SK-N-SH (cell line): ENCODE measurements around the gene NADK. TPM values are rescaled to one million over a fixed set of nuclear protein-coding genes. Genes with fewer than 3 reads are reported as not detected.

Experiments used
- CTCF ChIA-PET: fragments of 300-600, 350-600 bp; formaldehyde crosslinking; extraction: SDS; loops from one replicate; lab custom pipeline; 2021; lab: Yijun Ruan, JAX
- POLR2A ChIA-PET: fragments of 350-600 bp; sonication (Branson Sonifier 250); formaldehyde crosslinking; extraction: SDS; loops from one replicate; lab custom pipeline; 2020; ENCODE audit warnings: antibody characterized with exemption, inconsistent platforms; lab: Yijun Ruan, JAX
- DNase-seq: peaks from one replicate; pipeline ENCODE4 v3.0.0; 2012
- H2AFZ ChIP-seq: fragments of 200-600 bp; sonication (generic); 2 replicates; pipeline ENCODE4 v1.8.1; 2016; ENCODE audit warnings: antibody characterized with exemption, mild to moderate bottlenecking, low read depth
- H3F3A ChIP-seq: fragments of 200-600 bp; sonication (generic); replicated peaks from 2 replicates; pipeline ENCODE3; 2016; ENCODE audit warnings: antibody characterized with exemption, mild to moderate bottlenecking; ENCODE audit not compliant: insufficient read depth
- H3K27ac ChIP-seq, 2 experiments: fragments of 200-500 bp in 1 of 2; fragments of 200-600 bp in 1 of 2; sonication (Bioruptor generic) in 1 of 2; sonication (generic), shearing (Covaris generic) in 1 of 2; 2 replicates each; pipeline versions ENCODE4 v1.5.1 to v1.6.1; 2014 to 2016; ENCODE audit warnings: low read depth in 2 of 2, inconsistent platforms in 1 of 2, low read length in 1 of 2, mild to moderate bottlenecking in 1 of 2, mixed read lengths in 1 of 2
- H3K27me3 ChIP-seq: fragments of 200-600 bp; sonication (generic), shearing (Covaris generic); 2 replicates; pipeline ENCODE4 v1.6.1; 2016; ENCODE audit warnings: mixed run types; ENCODE audit not compliant: insufficient read depth
- H3K36me3 ChIP-seq, 2 experiments: fragments of 200-500 bp in 1 of 2; fragments of 200-600 bp in 1 of 2; sonication (Bioruptor generic) in 1 of 2; sonication (generic) in 1 of 2; replicated peaks in 1 of 2; 2 replicates each; pipeline versions ENCODE3 to v1.5.1; 2014 to 2016; ENCODE audit warnings: low read length in 1 of 2, mild to moderate bottlenecking in 1 of 2; ENCODE audit not compliant: insufficient read depth in 2 of 2, control insufficient read depth in 1 of 2
- H3K4me1 ChIP-seq, 2 experiments: fragments of 200-500 bp in 1 of 2; fragments of 200-600 bp in 1 of 2; sonication (Bioruptor generic) in 1 of 2; sonication (generic), shearing (Covaris generic) in 1 of 2; 2 replicates each; pipeline versions ENCODE4 v1.5.1 to v1.6.1; 2014 to 2016; ENCODE audit warnings: low read depth in 1 of 2, low read length in 1 of 2, mixed run types in 1 of 2; ENCODE audit not compliant: insufficient read depth in 2 of 2, control insufficient read depth in 1 of 2
- H3K4me2 ChIP-seq: fragments of 200-600 bp; sonication (generic), shearing (Covaris generic); 2 replicates; pipeline ENCODE4 v1.6.1; 2017; ENCODE audit warnings: mixed run types
- H3K4me3 ChIP-seq, 2 experiments: fragments of 200-500 bp in 1 of 2; fragments of 200-600 bp in 1 of 2; sonication (Bioruptor generic) in 1 of 2; sonication (generic), shearing (Covaris generic) in 1 of 2; 2 replicates each; pipeline versions ENCODE4 v1.5.1 to v1.8.1; 2014 to 2016; ENCODE audit warnings: low read depth in 2 of 2, inconsistent platforms in 1 of 2, low read length in 1 of 2, mild to moderate bottlenecking in 1 of 2, mixed read lengths in 1 of 2, moderate library complexity in 1 of 2
- H3K79me2 ChIP-seq: fragments of 200-600 bp; sonication (generic); 2 replicates; pipeline ENCODE4 v1.8.1; 2017; ENCODE audit warnings: mild to moderate bottlenecking; ENCODE audit not compliant: insufficient read depth
- H3K9ac ChIP-seq: fragments of 200-600 bp; sonication (generic); 2 replicates; pipeline ENCODE4 v1.6.1; 2017; ENCODE audit warnings: mixed run types
- H3K9me2 ChIP-seq: fragments of 200-600 bp; sonication (generic); 2 replicates; pipeline ENCODE4 v1.6.1; 2017; ENCODE audit warnings: mixed run types
- H3K9me3 ChIP-seq: fragments of 200-600 bp; sonication (generic); 2 replicates; pipeline ENCODE4 v1.6.1; 2017; ENCODE audit warnings: mixed run types, mild to moderate bottlenecking, moderate library complexity
- H4K20me1 ChIP-seq: fragments of 200-600 bp; sonication (generic); 2 replicates; pipeline ENCODE4 v1.6.1; 2017; ENCODE audit warnings: mild to moderate bottlenecking, mixed run types; ENCODE audit not compliant: insufficient read depth
- EP300 ChIP-seq, 2 experiments: IDR thresholded peaks; 2 replicates each; pipeline versions ENCODE4 v1.4.0 to v1.6.1; 2012; ENCODE audit warnings: borderline replicate concordance in 1 of 2, low read depth in 1 of 2, low read length in 1 of 2
- FOSL2 ChIP-seq: IDR thresholded peaks from 2 replicates; pipeline ENCODE4 v1.4.0; 2012; ENCODE audit warnings: low read depth, mild to moderate bottlenecking, moderate library complexity, borderline replicate concordance
- FOXJ3 ChIP-seq: sonication (generic); formaldehyde crosslinking; IDR thresholded peaks from 2 replicates; pipeline ENCODE4 v1.5.1; 2020; ENCODE audit warnings: mild to moderate bottlenecking, missing genetic modification reagents
- GABPA ChIP-seq: IDR thresholded peaks from 2 replicates; pipeline ENCODE4 v1.4.0; 2012; ENCODE audit warnings: low read depth, mild to moderate bottlenecking
- JUND ChIP-seq: IDR thresholded peaks from 2 replicates; pipeline ENCODE4 v1.4.0; 2012
- POLR2AphosphoS5 ChIP-seq: IDR thresholded peaks from 2 replicates; pipeline ENCODE4 v1.6.1; 2012; ENCODE audit warnings: low read depth, low read length
- RCOR1 ChIP-seq: fragments of 150-350 bp; IDR thresholded peaks from 2 replicates; pipeline ENCODE4 v1.6.1; 2017; ENCODE audit warnings: antibody characterized with exemption, low read length
- RFX5 ChIP-seq: IDR thresholded peaks from 2 replicates; pipeline ENCODE4 v1.6.1; 2012; ENCODE audit warnings: mild to moderate bottlenecking, improper control_type of control experiment, low read length
- TAF1 ChIP-seq: IDR thresholded peaks from 2 replicates; pipeline ENCODE4 v1.6.1; 2012; ENCODE audit warnings: low read depth, mild to moderate bottlenecking, low read length, moderate library complexity, borderline replicate concordance
- WGBS: methylation state at CpG from one replicate; pipeline ENCODE4 v1.1.6; 2017; ENCODE audit warnings: low lambda C conversion rate; 5-methylcytosine and 5-hydroxymethylcytosine counted together
- polyA plus RNA-seq, 3 experiments: library from polyadenylated mRNA; depleted of rRNA; stranded (reverse); fragments of >200 nt; gene quantifications; 2 replicates each; pipeline ENCODE4 v1.2.3, GENCODE V29; 2012
- TF ChIP-seq, protein P1 (sequence below): IDR thresholded peaks from 2 replicates; pipeline ENCODE4 v1.4.0; 2012; ENCODE audit warnings: low read depth
- TF ChIP-seq, protein P2 (sequence below): IDR thresholded peaks from 2 replicates; pipeline ENCODE4 v1.4.0; 2012; ENCODE audit warnings: low read depth, borderline replicate concordance
- TF ChIP-seq, protein P3 (sequence below): IDR thresholded peaks from 2 replicates; pipeline ENCODE4 v1.4.0; 2012; ENCODE audit warnings: low read depth, borderline replicate concordance
- TF ChIP-seq, protein P4 (sequence below): fragments of 150-350 bp; IDR thresholded peaks from 2 replicates; pipeline ENCODE4 v1.6.1; 2017; ENCODE audit warnings: antibody characterized with exemption, low read length, low read depth, borderline replicate concordance
- TF ChIP-seq, protein P5 (sequence below): IDR thresholded peaks from 2 replicates; pipeline ENCODE4 v1.6.1; 2012; ENCODE audit warnings: mild to moderate bottlenecking, low read depth, low read length, moderate library complexity

Gene NADK
- polyA plus RNA-seq, 1 of the 3 experiments (the other 2 are of a cell fraction): 70.4 TPM

- no peak overlapping the region for H3K27ac ChIP-seq
- ChIA-PET POLR2A (no interaction called here), CTCF (interaction anchor here (1.4 kb wide), 1 partner anchor 150 kb away, joined by 3 read pairs; no protein-coding TSS in a partner anchor)
- no peak overlapping the region for H2AFZ ChIP-seq
- no peaks in the 10 kb centered on the region for H3K27me3 ChIP-seq
- DNase-seq: no peak
- no peaks in the 10 kb centered on the region for H4K20me1 ChIP-seq
- no peak for TF ChIP-seq RCOR1
- TF ChIP-seq, protein P1, sequence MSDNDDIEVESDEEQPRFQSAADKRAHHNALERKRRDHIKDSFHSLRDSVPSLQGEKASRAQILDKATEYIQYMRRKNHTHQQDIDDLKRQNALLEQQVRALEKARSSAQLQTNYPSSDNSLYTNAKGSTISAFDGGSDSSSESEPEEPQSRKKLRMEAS: no peak
- TF ChIP-seq, protein P2, sequence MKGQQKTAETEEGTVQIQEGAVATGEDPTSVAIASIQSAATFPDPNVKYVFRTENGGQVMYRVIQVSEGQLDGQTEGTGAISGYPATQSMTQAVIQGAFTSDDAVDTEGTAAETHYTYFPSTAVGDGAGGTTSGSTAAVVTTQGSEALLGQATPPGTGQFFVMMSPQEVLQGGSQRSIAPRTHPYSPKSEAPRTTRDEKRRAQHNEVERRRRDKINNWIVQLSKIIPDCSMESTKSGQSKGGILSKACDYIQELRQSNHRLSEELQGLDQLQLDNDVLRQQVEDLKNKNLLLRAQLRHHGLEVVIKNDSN: no peak
- TF ChIP-seq, protein P3, sequence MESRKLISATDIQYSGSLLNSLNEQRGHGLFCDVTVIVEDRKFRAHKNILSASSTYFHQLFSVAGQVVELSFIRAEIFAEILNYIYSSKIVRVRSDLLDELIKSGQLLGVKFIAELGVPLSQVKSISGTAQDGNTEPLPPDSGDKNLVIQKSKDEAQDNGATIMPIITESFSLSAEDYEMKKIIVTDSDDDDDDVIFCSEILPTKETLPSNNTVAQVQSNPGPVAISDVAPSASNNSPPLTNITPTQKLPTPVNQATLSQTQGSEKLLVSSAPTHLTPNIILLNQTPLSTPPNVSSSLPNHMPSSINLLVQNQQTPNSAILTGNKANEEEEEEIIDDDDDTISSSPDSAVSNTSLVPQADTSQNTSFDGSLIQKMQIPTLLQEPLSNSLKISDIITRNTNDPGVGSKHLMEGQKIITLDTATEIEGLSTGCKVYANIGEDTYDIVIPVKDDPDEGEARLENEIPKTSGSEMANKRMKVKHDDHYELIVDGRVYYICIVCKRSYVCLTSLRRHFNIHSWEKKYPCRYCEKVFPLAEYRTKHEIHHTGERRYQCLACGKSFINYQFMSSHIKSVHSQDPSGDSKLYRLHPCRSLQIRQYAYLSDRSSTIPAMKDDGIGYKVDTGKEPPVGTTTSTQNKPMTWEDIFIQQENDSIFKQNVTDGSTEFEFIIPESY: no peak
- TF ChIP-seq FOXJ3 (CRISPR knock-in tag): no peak
- TF ChIP-seq RFX5: no peak
- no peak for TF ChIP-seq FOSL2
- no peak for TF ChIP-seq GABPA
- no peak for TF ChIP-seq EP300 (IDR thresholded peaks at IDR 0.05; ENCODE audit: borderline replicate concordance in 1 of 2, low read depth in 1 of 2, low read length in 1 of 2)
- no peak for TF ChIP-seq JUND
- TF ChIP-seq TAF1: no peak
- TF ChIP-seq, protein P4, sequence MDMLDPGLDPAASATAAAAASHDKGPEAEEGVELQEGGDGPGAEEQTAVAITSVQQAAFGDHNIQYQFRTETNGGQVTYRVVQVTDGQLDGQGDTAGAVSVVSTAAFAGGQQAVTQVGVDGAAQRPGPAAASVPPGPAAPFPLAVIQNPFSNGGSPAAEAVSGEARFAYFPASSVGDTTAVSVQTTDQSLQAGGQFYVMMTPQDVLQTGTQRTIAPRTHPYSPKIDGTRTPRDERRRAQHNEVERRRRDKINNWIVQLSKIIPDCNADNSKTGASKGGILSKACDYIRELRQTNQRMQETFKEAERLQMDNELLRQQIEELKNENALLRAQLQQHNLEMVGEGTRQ: no peak
- no peak for TF ChIP-seq POLR2AphosphoS5
- TF ChIP-seq, protein P5, sequence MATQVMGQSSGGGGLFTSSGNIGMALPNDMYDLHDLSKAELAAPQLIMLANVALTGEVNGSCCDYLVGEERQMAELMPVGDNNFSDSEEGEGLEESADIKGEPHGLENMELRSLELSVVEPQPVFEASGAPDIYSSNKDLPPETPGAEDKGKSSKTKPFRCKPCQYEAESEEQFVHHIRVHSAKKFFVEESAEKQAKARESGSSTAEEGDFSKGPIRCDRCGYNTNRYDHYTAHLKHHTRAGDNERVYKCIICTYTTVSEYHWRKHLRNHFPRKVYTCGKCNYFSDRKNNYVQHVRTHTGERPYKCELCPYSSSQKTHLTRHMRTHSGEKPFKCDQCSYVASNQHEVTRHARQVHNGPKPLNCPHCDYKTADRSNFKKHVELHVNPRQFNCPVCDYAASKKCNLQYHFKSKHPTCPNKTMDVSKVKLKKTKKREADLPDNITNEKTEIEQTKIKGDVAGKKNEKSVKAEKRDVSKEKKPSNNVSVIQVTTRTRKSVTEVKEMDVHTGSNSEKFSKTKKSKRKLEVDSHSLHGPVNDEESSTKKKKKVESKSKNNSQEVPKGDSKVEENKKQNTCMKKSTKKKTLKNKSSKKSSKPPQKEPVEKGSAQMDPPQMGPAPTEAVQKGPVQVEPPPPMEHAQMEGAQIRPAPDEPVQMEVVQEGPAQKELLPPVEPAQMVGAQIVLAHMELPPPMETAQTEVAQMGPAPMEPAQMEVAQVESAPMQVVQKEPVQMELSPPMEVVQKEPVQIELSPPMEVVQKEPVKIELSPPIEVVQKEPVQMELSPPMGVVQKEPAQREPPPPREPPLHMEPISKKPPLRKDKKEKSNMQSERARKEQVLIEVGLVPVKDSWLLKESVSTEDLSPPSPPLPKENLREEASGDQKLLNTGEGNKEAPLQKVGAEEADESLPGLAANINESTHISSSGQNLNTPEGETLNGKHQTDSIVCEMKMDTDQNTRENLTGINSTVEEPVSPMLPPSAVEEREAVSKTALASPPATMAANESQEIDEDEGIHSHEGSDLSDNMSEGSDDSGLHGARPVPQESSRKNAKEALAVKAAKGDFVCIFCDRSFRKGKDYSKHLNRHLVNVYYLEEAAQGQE: no peak
- H3K9ac ChIP-seq: no peak overlapping the region
- no peaks in the 10 kb centered on the region for H3K9me2 ChIP-seq
- peaks cover 0 to 4% of the 10 kb centered on the region in 2 experiments; a peak in 1 of 4 replicates for H3K4me1 ChIP-seq
- WGBS: 97% methylated on average over 23 of the region's 25 CpGs
- 0 out of 2 replicates have a peak, but pooled peaks cover under 1% of the 10 kb centered on the region for H3K79me2 ChIP-seq
- no peaks in the 10 kb centered on the region for H3F3A ChIP-seq
- no peak overlapping the region for H3K4me3 ChIP-seq
- H3K9me3 ChIP-seq: no peaks in the 10 kb centered on the region
- no peak overlapping the region for H3K4me2 ChIP-seq
- H3K36me3 ChIP-seq: peaks cover 0 to 61% of the 10 kb centered on the region in 2 experiments
These were observed 20.7 kb downstream of the NADK start for GRCh38 chr1:1757422-1758058.
